BLaER1 (cell line): ENCODE results near the gene PHYH.
"Not testable (repeated sequence)": the region's sequence is repeated elsewhere in the genome, so short reads cannot be mapped to it uniquely, and the experiment has no call there.

Source experiments
- H3K27ac ChIP-seq: shearing (Covaris generic); formaldehyde crosslinking; 2 replicates; pipeline ENCODE4 v1.8.1; 2022
- H3K27me3 ChIP-seq: shearing (Covaris generic); formaldehyde crosslinking; 2 replicates; pipeline ENCODE4 v1.8.1; 2022
- H3K36me3 ChIP-seq: shearing (Covaris generic); formaldehyde crosslinking; 2 replicates; pipeline ENCODE4 v1.8.1; 2022
- H3K4me1 ChIP-seq: shearing (Covaris generic); formaldehyde crosslinking; 2 replicates; pipeline ENCODE4 v1.8.1; 2022
- H3K4me2 ChIP-seq: shearing (Covaris generic); formaldehyde crosslinking; 2 replicates; pipeline ENCODE4 v1.8.1; 2022
- H3K4me3 ChIP-seq: shearing (Covaris generic); formaldehyde crosslinking; 2 replicates; pipeline ENCODE4 v1.8.1; 2022
- H3K9ac ChIP-seq: shearing (Covaris generic); formaldehyde crosslinking; 2 replicates; pipeline ENCODE4 v1.8.1; 2022
- H3K9me3 ChIP-seq: shearing (Covaris generic); formaldehyde crosslinking; 2 replicates; pipeline ENCODE4 v1.8.1; 2022
- H4K20me1 ChIP-seq: shearing (Covaris generic); formaldehyde crosslinking; 2 replicates; pipeline ENCODE4 v1.8.1; 2022
- Cebpa-rat ChIP-seq: shearing (Covaris generic); IDR thresholded peaks from 2 replicates; pipeline ENCODE4 v1.8.1; 2022

The PHYH gene

DNA sequence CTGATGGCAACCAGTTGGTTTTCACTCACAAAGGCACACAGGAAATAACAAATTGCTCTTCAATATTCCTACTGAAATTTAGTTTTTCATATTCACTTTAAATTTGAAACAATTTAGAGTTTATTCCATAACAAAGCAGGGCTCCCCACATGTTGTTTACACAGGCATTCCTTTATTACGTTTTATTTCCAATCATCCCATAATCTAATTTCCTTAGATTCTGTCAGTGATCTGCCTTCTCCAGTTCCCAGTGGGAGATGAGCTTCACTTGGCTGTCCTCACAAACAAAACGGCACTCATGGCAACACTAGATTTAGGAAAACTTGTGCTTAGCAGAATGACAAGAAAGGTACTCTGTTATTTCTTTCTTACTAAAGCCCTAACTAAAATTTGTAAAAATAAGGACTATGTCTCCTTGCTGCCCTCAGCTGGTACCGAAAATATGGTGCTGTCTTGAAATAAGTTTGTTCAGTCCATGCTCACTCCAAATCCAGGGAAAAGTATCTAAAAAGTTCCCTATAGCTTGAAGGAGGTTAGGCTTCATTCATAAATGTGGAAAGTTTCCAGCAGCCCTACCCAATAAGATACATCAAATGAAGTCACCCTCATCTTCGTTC is 23.0 kb downstream of the PHYH start:
- no peaks in the 10 kb centered on the region for H3K27me3 ChIP-seq
- H3K4me3 ChIP-seq: no peak overlapping the region
- H3K36me3 ChIP-seq: peaks cover 28% of the 10 kb centered on the region
- H3K9me3 ChIP-seq: no peaks in the 10 kb centered on the region
- no peak overlapping the region for H3K9ac ChIP-seq
- TF ChIP-seq Cebpa-rat: no peak
- peaks cover 22% of the 10 kb centered on the region for H3K4me1 ChIP-seq
- no peak overlapping the region for H3K27ac ChIP-seq
- no peak overlapping the region for H3K4me2 ChIP-seq
- H4K20me1 ChIP-seq: no peaks in the 10 kb centered on the region

DNA sequence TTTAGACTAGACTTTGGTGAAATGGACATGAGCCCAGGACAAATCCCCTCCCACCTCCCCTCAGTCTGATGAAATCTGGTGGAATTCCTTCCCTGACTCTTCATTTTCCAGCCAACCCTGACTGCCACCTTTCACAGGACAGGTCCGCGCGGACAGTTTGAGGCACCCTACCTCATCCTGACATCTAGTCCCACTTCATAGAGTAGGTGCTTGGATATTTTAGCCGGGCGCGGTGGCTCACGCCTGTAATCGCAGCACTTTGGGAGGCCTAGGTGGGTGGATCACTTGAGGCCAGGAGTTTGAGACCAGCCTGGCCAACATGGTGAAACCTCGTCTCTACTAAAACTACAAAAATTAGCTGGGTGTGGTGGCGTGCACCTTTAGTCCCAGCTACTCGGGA is 23.7 kb downstream of the PHYH start:
- Histone ChIP-seq H3K36me3 (peaks cover 22% of the 10 kb centered on the region), H3K4me1 (peaks cover 29% of the 10 kb centered on the region)
- H3K9me3 ChIP-seq, H3K4me3 ChIP-seq, H3K4me2 ChIP-seq, H3K9ac ChIP-seq, H4K20me1 ChIP-seq, H3K27me3 ChIP-seq, H3K27ac ChIP-seq: not testable (repeated sequence)

DNA sequence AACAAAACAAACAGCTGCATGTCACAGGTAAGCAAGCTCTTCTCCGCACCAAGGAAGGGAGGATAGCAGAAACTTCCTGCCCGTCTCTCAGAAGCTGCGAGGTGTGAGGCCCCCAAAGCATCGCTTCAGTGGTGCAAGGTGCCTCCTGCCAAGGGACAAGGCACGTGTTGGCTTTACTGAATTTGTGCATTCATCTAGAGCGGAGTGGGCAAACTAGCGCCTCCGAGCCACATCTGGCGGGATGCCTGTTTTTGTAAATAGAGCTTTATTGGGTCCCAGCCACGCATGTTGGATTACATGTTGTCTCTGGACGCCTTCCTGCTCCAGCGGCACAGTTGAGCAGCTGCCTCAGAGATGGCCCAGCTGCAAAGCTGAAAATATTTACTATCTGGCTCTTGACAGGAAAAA is 27.7 kb downstream of the PHYH start:
- Histone ChIP-seq H3K4me3 (no peak overlapping the region), H3K27ac (peak overlapping the region; percentile 73), H3K9ac (peak overlapping the region; percentile 15; the same call in 1 of the 2 replicates)

DNA sequence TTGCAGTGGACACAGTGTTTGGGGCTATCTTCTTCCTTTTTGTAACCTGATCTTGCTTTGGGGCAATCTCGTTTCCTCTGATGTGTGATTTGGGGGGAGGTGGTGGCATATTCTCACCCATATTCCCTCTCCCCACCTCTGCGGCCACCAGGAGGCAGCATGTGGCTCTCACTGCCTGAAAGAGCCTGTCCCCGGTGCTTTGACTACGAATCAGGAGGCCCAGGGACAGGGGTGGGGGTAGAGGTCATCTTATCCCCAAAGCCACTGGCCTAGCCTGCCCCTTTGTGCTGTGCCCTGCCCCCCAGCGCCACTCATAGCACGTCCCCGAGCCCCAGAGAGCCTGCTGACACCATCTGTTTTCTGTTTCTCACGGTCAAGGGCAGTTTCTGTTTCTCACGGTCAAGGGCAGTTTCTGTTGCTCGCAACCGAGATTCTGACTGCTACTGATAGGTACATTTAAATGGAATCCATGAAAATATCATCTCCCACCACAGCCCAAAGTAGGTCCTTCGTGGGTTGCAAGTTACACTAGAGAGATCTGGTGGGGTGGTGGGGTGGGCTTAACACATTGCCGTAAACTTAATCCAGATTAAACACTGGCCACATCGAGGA is 28.2 kb downstream of the PHYH start:
- peak overlapping the region; percentile 73 for H3K27ac ChIP-seq

More for the DNA sequence above, 27.7 kb downstream of the PHYH start:
- Histone ChIP-seq H3K4me1 (peaks cover 48% of the 10 kb centered on the region), H3K9me3 (no peaks in the 10 kb centered on the region), H4K20me1 (no peaks in the 10 kb centered on the region), H3K27me3 (no peaks in the 10 kb centered on the region), H3K36me3 (no peaks in the 10 kb centered on the region), H3K4me2 (peak overlapping the region; percentile 60)
- TF ChIP-seq Cebpa-rat: no peak

DNA sequence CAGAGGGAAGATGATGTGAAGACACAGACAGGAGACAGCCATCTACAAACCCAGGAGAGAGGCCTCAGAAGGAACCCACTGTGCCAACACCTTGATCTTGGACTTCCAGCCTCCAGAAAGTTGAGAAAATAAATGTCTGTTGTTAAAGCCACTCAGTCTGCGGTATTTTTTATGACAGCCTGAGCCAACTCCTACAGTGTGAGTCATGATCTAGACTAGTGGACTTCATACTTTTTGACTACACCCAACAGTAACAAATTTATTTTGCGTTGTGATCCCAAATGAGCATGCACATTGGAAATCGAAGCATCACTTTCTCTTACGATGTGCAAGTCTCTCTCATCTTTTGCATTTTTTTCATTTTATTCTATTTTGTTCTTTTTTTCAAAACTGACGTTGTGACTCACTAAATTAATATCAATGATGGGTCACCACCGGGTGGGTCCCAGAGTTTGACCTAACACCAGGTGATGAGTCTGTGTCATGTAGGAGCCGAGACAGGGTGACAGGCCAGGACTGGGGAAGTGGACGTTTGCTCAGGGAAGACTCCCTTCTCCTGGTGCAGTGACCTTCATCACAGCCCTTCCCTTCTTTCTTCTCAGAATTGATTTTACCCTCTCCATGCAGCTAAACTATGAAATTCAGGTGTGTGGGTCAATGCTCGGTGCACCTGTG is 28.9 kb downstream of the PHYH start:
- TF ChIP-seq Cebpa-rat: no peak
- H4K20me1 ChIP-seq: no peaks in the 10 kb centered on the region
- H3K9ac ChIP-seq: no peak overlapping the region
- H3K27ac ChIP-seq: peak overlapping the region; percentile 73
- no peaks in the 10 kb centered on the region for H3K9me3 ChIP-seq
- H3K4me2 ChIP-seq: peak overlapping the region; percentile 60; the same call in 1 of the 2 replicates
- peaks cover 55% of the 10 kb centered on the region for H3K4me1 ChIP-seq
- no peak overlapping the region for H3K4me3 ChIP-seq
- H3K36me3 ChIP-seq: no peaks in the 10 kb centered on the region
- no peaks in the 10 kb centered on the region for H3K27me3 ChIP-seq

More for the DNA sequence above, 28.2 kb downstream of the PHYH start:
- H3K27me3 ChIP-seq: no peaks in the 10 kb centered on the region
- no peaks in the 10 kb centered on the region for H3K9me3 ChIP-seq
- H4K20me1 ChIP-seq: no peaks in the 10 kb centered on the region
- H3K4me2 ChIP-seq: peak overlapping the region; percentile 60
- peaks cover 50% of the 10 kb centered on the region for H3K4me1 ChIP-seq
- H3K36me3 ChIP-seq: no peaks in the 10 kb centered on the region
- H3K4me3 ChIP-seq: no peak overlapping the region
- H3K9ac ChIP-seq: peak overlapping the region; percentile 15; the same call in 1 of the 2 replicates
- no peak for TF ChIP-seq Cebpa-rat

DNA sequence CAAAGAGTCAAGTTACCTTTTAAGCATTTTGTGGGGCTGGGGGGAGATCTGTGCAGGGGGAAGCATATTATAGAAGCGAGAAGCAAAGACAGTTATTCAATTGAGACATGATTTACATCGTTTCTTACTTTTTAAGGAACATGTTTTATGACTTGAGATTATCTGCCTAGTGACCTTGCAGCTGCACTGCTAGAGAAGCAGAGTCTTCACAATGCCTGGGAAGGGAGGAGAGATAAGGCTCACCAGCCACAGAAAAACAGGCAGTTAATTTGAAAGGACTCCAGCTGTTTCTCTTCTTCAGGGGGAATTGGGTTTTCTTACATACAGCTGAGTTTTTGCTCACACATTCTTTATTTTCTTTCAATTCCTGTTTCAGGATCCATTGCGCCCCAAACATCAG is 31.0 kb downstream of the PHYH start:
- Histone ChIP-seq H3K9ac (no peak overlapping the region), H3K36me3 (no peaks in the 10 kb centered on the region), H3K9me3 (no peaks in the 10 kb centered on the region), H3K27me3 (no peaks in the 10 kb centered on the region), H3K4me2 (no peak overlapping the region; the same call in 1 of the 2 replicates), H3K4me1 (peaks cover 56% of the 10 kb centered on the region), H3K4me3 (no peak overlapping the region), H4K20me1 (no peaks in the 10 kb centered on the region), H3K27ac (peak overlapping the region; percentile 26; the same call in 1 of the 2 replicates)
- TF ChIP-seq Cebpa-rat: no peak

DNA sequence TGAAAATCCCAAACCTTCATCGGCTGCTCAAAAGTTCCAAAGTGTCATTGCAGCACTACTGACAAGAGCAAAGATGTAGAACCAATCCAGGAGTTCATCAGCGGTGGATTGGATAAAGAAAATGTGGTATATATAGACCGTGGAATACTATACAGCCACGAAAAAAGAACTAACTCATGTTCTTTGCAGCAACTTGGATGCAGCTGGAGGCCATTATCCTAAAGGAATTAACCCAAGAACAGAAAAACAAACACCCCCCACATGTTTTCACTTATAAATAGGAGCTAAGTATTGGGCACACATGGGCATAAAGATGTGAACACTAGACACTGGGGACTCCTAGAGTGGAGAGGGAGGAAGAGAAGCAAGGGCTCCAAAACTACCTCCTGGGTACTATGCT is 31.6 kb downstream of the PHYH start:
- H4K20me1 ChIP-seq: no peaks in the 10 kb centered on the region
- H3K9ac ChIP-seq: no peak overlapping the region
- no peaks in the 10 kb centered on the region for H3K36me3 ChIP-seq
- peaks cover 50% of the 10 kb centered on the region for H3K4me1 ChIP-seq
- H3K4me2 ChIP-seq: no peak overlapping the region
- H3K9me3 ChIP-seq: no peaks in the 10 kb centered on the region
- no peak for TF ChIP-seq Cebpa-rat
- H3K27me3 ChIP-seq: no peaks in the 10 kb centered on the region
- H3K4me3 ChIP-seq: no peak overlapping the region
- H3K27ac ChIP-seq: peak overlapping the region; percentile 26; the same call in 1 of the 2 replicates

DNA sequence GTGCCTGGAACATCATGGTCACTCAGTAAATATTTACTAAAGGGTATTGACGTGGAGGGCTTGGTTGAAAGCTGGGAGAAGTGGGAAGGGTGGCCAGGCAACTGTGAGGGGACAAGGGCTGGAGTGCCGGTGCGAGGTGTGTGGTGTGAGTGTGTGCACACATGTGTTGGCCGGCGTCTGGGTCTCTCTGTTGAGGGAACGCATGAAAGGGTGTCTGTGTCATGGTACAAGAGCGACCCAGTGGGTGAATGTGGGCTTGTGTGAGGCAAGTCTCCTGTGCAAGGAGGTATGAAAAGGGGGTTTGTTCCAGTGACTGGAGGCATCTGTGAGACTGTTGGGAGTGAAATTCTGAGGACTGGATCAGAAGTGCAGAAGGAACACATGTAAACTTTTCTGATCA is 36.3 kb downstream of the PHYH start:
- Histone ChIP-seq H3K36me3 (no peaks in the 10 kb centered on the region), H4K20me1 (no peaks in the 10 kb centered on the region), H3K9me3 (peaks cover 12% of the 10 kb centered on the region), H3K4me3 (no peak overlapping the region), H3K27ac (no peak overlapping the region), H3K4me2 (no peak overlapping the region), H3K9ac (no peak overlapping the region), H3K4me1 (peaks cover 13% of the 10 kb centered on the region), H3K27me3 (no peaks in the 10 kb centered on the region)
- no peak for TF ChIP-seq Cebpa-rat

DNA sequence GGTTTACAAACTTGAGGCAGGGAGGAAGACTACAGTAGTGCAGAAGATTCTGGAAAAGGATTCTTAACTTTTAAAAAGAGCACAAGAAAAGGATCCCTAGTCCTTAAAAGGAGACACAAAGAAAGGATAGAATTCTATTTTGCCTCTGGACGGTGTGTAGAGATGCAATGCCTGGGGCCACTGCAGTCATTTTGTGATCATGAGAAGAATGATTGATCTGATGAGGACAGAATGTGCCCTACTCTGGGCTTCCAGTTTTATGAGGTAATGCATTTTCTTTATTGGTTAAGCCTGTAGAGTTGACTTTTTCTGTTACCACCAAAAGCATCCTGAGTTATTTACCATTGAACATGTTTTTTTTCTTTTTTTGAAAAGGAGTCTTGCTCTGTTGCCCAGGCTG is 37.4 kb downstream of the PHYH start:
- no peaks in the 10 kb centered on the region for H4K20me1 ChIP-seq
- peaks cover 11% of the 10 kb centered on the region for H3K4me1 ChIP-seq
- no peak for TF ChIP-seq Cebpa-rat
- no peak overlapping the region for H3K9ac ChIP-seq
- no peaks in the 10 kb centered on the region for H3K36me3 ChIP-seq
- no peak overlapping the region for H3K4me2 ChIP-seq
- no peak overlapping the region for H3K27ac ChIP-seq
- peaks cover 17% of the 10 kb centered on the region for H3K9me3 ChIP-seq
- H3K27me3 ChIP-seq: no peaks in the 10 kb centered on the region
- no peak overlapping the region for H3K4me3 ChIP-seq

DNA sequence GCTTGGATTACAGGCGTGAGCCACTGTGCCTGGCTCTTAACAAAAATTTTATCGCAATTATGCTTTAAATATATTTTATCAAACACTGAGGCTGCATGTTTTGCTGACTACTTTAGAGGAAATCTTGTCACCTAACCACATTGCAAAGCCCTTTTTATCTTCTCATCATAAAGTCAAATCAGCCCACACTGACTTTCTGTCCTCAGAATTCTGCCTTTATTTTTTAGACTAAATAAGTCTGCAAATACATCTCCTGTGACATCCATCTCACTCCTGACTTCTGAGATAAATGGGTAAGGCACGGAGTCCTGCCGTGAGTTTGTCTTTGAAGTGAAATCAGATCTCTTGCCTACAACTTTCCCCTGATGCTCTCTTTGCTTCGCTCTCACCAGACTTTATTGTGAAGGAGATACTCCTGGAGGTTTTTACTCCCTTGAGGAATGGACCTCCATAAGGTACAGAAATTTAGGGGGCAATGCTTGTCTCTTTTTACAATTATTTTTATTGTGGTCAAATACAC is 42.2 kb downstream of the PHYH start:
- Histone ChIP-seq H3K9ac (no peak overlapping the region), H3K27me3 (no peaks in the 10 kb centered on the region), H3K9me3 (peaks cover 17% of the 10 kb centered on the region), H3K4me1 (peaks cover 4% of the 10 kb centered on the region), H3K4me2 (no peak overlapping the region), H3K4me3 (no peak overlapping the region), H3K36me3 (no peaks in the 10 kb centered on the region), H3K27ac (no peak overlapping the region), H4K20me1 (no peaks in the 10 kb centered on the region)
- no peak for TF ChIP-seq Cebpa-rat
